ENCODE data around the gene TGOLN2.
"Not testable (repeated sequence)": the region's sequence is repeated elsewhere in the genome, so short reads cannot be mapped to it uniquely, and the experiment has no call there.

Gene TGOLN2

DNA sequence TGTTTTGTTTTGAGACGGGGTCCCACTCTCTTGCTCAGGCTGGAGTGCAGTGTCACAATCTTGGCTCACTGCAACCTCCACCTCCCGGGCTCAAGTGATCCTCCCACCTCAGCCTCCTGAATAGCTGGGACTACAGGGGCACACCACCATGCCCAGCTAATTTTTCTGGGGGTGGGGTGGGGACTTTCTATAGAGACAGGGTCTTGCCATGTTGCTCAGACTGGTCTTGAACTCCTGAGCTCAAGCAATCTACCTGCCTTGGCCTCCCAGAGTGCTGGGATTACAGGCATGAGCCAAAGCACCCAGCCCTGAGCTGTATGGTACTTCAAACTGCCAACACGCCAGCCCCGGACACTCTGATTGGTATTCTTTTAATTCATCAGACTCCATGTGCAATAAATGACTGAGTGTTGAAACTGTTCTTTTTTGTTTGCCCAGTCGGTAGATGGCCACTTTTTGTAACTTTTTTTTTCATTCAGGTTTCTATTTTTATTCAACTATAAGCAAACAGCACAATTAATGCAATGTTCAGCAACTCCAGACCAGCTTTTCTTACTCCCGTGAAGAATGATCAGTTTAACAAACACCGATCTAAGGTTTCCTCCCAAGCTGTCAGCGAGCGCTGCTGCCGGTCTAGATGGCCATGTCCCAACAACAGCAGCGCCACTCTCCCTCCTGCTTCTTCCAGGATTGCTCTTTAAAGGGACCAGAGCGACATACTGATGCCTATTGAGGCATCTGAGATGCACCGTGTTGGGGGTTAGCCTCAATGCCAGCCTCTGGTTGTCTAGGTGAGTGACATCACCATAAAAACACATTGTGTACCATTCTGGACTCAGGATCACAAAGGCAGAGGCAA is 12.5 kb upstream of the TGOLN2 start:
- DNase-seq (ENCODE audit: low spot score), result no peak

DNA sequence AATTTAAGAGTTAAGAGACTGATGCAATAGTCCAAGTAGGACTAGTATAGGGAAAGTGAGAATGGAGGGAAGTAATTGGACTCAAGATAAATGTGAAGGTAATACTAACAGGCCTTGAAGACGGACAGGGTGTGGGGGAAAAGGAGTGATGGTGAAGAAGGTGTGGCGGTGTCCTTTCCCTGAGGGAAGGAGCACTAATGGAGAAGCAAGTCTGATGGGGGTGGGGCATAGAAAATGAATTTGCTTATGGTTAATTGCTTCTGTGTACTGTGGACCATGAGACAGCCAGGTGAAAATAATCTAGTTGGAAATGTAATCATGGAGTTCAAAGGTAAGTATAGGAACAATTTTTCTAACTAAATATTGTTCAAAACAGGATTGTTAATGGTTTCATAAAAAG is 7.1 kb upstream of the TGOLN2 start:
- no peak for DNase-seq (ENCODE audit: low spot score)

DNA sequence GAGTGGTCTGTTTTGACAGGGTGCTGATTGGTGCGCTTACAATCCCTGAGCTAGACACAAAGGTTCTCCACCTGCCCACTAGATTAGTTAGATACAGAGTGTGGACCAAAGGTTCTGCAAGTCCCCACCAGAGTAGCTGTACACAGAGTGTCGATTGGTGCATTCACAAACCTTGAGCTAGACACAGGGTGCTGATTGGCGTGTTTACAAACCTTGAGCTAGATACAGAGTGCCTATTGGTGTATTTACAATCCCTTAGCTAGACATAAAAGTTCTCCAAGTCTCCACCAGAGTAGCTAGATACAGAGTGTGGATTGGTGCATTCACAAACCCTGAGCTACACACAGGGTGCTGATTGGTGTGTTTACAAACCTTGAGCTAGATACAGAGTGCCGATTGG is 6.1 kb upstream of the TGOLN2 start:
- not testable (repeated sequence) for DNase-seq (ENCODE audit: low spot score)

DNA sequence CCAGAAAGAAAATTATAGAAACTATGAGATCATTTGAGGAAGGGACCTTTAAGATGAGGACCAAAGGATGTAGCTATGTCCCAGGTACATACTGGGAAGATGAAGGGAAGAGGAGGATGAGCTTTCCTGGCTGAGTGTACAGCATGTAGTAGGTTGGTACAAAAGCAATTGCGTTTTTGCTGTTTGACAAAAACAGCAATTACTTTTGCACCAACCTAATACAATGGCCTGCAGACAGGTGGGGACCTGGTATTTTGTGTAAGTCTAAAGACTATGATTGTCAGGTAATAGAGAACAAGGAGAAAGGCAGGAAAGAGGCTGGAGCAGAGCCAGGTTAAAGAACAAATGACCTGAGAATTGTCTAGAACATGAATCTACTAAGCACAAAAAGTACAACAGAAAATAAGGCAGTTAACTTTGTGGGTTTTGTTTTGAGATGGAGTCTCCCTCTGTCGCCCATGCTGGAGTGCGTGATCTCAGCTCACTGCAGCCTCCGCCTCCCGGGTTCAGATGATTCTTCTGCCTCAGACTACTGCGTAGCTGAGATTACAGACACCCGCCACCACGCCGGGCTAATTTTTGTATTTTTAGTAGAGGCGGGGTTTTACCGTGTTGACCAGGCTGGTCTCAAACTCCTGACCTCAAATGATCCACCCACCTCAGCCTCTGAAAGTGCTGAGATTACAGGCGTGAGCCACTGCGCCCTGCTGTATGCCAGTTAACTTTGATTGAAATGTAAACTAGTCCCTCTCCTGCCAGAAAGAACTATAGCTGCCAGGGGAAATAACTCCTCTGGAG is 3.2 kb upstream of the TGOLN2 start:
- DNase-seq (ENCODE audit: low spot score), result no peak

DNA sequence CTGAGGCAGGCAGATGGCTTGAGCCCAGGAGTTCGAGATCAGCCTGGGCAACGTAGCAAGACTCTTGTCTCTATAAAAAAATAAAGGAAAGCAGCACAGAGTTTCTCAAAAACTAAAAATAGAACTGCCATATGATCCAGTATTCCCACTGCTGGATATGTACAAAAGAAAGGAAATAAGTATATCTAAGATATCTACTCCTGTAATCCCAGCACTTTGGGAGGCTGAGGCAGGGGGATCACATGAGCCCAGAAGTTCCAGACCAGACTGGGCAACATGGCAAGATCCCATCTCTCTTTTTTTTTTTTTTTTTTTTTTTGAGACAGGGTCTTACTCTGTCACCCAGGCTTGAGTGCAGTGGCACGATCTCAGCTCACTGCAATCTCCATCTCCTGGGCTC is 1.9 kb upstream of the TGOLN2 start:
- DNase-seq (ENCODE audit: low spot score), result not testable (repeated sequence)

DNA sequence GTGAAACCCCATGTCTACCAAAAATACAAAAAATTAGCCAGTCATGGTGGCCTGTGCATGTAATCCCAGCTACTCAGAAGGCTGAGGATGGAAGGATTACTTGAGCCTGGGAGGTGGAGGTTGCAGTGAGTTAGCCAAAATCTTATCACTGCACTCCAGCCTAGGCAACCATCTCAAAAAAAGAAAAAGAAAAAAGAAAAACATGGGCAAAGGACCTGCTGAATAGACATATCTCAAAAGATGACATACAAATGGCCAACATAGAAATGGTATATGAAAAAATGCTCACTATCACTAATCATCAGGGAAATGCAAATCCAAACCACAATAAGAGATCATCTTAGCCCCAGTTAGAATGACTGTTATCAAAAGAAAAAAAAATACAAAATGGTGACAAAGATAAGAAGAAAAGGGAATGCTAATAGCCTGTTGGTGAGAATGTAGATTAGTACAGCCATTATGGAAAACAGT is 1.4 kb upstream of the TGOLN2 start:
- DNase-seq (ENCODE audit: low spot score), result no peak

DNA sequence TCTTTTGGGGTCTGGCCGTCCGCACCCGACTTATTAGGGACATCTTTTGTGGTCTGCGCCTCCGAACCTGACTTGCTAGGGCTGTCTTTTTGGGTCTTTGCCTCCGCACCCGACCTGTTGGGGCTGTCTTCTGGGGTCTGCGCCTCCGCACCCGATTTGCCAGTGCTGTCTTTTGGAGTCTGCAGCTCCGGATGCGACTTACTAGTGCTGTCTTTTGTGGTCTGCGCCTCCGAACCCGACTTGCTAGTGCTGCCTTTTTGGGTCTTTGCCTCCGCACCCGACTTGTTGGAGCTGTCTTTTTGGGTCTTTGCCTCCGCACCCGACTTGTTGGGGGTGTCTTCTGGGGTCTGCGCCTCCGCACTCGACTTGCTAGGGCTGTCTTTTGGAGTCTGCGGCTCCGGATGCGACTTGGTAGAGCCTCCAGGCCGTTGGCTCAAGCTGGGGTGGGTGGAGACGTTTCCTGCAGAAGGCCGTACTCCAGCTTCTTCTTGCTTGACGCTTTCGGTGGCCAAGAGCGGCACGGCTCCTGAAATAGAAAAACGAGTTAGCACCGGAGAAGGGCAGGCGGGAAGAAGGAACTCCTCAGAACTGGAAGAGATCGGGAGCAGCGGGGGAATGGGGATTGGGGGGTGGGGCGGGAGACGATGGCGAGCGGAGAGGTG is 498 bp downstream of the TGOLN2 start:
- peak; percentile 45 for DNase-seq (ENCODE audit: low spot score)

DNA sequence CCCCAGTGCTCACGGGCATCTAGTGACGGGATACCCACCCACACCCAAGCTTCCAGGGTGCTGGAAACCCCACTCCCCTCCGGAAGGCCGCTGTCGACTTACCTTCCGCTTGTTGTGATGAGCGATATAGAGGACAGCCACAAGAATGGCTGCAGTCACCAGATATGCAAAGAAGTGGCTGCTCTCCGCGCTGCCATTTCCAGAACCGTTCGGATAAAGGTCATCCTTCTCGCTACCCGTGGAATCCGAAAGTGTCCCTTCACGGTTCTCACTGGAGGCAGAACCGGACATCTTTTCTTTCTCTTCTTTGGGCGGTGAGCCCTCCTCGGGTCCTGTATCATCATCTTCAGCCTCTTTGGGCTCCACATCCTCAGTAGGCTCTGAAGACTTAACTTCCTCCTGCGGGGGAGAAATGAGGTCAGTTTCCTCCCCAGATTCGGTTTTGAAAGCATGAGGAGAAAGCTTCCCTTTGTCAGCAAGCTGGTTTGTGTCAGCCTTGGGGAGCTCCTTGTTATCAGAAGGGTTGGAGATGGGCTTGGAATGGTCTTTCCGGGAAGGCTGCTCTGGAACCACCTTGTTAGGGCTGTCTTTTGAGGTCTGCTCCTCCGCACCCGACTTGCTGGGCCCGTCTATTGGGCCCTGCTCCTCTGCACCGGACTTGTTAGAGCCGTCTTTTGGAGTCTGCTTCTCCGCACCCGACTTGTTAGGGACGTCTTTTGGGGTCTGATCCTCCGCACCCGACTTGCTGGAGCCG is 1.2 kb downstream of the TGOLN2 start:
- DNase-seq (ENCODE audit: low spot score), result peak; percentile 57

DNA sequence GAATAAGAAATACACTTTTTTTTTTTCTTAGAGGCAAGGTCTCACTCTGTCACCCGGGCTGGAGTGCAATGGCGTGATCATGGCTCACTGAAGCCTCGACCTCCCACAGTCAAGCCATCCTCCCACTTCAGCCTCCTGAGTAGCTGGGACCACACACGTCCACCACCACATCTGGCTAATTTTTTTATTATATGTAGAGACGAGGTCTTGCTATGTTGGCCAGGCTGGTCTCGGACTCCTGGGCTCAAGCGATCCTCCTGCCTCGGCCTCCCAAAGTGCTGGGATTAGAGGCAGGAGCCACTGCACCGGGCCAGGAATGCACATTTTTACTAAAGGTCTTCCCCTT is 2.4 kb downstream of the TGOLN2 start:
- DNase-seq (ENCODE audit: low spot score), result no peak

DNA sequence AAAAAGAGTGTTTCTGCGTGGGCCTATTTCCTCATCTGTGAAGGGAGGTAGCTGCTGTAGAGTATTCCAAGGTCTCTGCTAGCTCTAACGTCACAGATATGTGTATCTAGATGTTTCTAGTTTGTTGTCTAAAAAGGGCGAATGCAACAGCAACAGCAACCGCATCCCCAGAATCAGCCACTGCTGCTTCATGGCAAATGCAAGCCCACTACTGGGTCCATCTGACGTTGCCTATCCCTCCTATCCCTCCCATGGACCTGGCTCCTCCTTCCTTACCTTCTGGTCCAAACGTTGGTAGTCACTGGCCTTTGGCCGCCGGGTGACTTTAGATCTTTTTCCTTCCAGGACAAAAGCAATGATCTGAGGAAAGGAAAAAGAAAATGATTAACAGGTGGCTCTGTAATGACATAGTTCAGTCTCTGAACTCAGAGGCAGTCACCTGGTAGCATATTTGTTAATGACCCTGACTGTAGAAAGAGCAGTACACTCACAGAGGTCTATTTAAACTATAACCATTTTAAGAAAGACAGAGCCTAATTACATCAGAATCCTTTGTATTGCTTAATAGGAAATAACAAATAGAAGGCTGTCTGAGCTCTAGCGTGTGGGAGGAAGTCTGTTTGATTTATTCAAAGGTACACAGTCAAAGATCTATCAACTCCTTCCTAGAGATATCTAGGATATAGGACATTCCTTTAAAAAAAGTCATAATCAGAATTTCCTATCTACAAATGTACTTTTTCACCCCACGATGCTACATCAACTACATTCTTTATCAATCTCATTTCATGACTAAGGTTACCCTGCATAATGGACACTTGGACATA is 2.9 kb downstream of the TGOLN2 start:
- DNase-seq (ENCODE audit: low spot score), result no peak

DNA sequence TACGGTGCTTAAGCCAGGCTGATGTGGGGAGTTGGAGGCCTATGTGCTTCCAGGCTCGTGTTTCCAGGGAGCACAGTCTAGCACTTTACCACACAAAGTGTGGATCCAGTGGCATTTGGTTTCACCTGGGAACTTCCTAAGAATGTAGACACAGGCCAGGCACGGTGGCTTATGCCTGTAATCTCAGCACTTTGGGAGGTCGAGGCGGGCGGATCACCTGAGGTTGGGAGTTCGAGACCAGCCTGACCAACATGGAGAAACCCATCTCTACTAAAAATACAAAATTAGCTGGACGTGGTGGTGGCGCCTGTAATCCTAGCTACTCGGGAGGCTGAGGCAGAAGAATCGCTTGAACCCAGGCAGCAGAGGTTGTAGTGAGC is 3.8 kb downstream of the TGOLN2 start:
- not testable (repeated sequence) for DNase-seq (ENCODE audit: low spot score)

DNA sequence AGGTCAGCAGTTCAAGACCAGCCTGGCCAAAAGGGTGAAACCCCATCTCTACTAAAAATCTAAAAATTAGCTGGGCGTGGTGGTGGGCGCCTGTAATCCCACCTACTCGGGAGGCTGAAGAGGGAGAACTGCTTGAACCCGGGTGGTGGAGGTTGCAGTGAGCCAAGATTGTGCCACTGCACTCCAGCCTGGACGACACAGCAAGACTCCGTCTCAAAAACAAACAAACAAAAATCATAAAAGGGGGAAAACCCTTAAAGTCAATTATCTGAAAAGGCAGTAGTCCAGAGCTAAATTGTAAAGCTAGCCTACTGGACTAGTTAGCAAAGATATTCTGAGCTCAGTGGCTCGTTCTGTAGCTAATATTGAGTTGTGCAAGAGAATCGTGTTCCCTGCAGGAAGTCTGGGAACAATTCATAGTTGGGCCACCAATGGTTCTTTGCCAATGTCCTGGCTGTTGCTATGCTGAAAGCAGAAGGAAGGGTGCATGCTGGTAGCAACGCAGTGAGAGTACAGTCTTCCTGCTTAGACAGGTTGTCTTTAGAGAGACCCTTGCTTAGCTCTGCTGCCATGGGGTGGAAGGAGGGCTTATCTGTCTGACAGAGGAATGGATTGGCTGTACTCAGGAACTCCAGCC is 4.3 kb downstream of the TGOLN2 start:
- DNase-seq (ENCODE audit: low spot score), result no peak

DNA sequence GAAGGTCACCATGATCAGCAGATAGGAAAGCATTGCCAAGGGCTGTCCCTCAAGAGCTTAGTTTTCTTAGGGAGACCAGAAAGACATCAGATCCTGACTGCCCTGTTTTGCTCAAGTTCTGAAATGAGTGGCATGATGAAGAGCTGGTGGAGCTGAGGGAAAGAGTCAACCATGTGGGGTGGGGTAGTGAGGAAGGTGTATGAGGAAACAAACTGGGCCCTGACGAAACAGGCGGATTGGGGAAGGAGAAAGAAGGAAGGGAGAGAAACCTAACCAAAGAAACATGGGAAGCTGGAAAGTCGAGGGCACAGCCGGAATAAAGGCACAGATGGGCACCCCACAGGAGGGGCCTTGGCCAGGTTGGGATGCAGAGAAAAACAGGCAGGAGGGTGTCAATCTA is 8.0 kb downstream of the TGOLN2 start:
- no peak for DNase-seq (ENCODE audit: low spot score)

DNA sequence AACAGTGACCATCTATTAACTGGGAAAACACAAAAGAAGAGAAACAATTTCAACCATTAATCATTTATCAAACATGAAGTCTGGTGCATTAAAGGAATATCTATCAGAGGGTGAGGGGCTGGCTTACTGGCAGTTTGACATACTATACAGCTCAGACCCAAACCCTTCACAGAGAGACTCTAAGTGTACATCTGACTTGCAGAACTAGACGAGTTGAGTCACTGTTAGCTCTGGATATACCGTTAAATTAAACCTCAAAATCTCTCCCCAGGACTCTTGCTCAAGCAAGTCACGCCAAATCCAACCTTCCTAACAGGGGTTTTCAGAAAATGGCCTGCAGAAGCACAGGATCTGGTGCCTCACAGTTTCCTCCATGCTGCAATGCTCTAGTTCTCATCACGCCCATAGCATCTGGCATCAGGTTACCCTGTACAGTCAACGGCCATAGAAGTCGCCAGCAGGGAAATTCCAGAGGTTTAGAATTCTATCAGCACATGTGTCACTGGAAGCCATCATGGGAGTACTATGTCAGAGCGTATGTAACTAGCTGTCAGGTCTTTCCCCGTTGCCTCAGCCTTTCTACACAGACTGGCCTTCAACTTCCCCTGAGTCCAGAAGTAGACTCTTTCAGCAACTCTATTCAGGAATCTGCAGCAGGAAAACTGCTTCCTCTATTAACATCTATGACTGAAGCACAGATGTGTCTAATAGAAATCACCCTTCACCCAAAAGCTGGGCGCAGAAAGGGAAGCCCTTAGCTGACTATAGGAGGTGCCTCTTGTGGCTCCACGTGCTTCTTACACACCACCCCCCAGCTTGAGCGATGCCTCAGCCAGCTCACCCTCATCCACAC is 9.3 kb downstream of the TGOLN2 start:
- peak; percentile 12 for DNase-seq (ENCODE audit: low spot score)

DNA sequence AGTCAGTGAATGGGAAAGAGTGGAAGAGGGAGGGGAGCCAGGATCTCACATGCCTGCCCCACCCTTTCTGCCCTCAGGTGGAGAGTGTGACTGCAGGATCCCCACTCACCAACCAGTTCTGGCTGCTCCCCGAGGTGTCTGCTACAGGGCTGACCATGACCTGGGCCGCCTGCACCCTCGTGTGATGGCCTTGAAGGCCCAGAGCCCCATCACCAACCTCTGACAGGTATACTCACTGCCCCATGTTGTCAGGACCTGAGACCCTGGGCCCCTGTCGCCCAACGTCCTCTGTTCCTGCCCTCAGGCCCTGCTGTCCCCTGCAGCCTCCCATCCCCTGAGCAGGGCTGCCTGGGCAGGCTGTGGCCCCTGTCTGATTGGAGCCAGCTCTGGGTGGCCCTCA is 11.9 kb downstream of the TGOLN2 start:
- not testable (repeated sequence) for DNase-seq (ENCODE audit: low spot score)

DNA sequence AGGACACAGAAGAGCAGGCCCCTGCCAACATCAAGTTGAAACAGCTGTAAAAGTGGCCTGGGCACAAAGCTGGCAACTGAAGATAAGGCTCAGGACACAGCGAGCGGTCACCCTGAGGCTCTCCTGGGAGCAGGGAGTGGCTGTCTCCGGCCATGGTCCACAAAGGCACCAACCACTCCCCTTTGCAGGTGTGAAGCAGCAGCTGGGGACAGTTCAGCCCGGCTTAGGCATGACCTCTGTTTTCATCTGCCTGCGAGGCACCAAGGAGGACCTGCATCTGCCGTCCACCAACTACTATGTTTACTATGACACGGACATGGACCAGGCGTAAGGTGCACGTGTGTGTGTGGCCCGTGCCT is 12.9 kb downstream of the TGOLN2 start:
- no peak for DNase-seq (ENCODE audit: low spot score)

DNA sequence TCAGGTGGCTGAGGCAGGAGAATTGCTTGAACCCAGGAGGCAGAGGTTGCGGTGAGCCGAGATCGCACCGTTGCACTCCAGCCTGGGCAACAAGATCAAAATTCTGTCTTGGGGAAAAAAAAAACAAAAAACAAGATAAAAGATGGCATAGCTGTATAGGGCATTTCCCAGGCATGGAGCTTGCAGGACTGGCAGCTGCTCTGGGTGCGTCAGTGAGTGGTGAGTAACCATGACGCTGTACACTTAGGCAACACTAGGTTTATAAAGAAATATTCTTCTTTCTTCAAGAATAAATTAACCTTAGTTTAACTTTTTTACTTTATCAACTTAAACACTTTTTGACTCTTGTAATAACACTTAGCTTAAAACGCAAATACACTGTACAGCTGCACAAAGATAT is 15.4 kb downstream of the TGOLN2 start:
- no peak for DNase-seq (ENCODE audit: low spot score)

DNA sequence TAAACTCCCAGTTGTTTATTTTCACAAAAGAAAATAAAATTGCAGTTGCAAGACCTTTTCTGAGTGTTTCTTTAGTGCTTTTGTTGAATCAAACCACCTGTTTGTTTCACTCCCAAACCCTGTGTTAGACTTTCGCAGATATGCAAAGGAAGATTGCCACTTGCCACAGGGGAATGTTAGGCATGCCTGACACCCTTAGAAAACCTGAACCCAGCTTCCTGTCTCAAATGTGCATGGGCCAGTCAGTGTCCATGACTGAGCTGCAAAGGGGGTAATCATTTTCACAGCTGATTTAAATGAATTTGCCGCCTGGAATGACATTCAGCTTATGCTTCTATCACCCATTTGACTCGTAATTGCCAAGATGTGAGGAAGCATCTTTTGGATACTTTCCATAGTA is 17.5 kb downstream of the TGOLN2 start:
- DNase-seq (ENCODE audit: low spot score), result no peak

DNA sequence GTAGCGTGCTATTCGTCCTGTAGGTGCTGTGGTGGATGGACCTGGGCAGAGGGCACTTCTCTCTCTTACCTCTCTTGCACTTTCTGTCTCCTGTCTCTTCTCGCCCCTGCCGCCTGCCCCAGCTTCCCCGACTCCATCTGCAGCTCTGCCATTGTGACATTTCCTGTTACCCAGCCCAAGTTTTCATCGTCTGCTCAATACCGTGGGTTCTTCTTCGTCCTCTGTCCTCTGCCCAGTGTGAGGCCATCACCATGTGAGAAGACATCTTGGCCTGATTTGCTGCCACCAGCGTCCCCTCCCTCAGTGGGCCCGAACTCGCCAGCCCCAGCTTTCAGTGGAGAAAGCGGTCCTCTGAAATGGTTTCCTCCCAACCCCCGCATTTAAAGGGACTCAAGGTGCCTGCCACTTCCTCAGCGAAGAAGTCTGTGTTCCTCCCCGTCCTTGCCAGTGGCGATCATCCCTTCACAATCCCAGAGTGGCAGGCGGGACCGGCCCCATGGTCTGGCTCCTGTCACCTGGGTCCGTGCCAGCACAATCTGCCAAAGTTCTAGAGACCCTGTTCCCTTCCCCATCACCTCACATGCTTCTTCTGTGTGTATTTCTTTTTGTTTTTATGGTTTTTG is 18.0 kb downstream of the TGOLN2 start:
- DNase-seq (ENCODE audit: low spot score), result peak; percentile 32

Data from CD4-positive, alpha-beta T cell treated with Interleukin-2 at 100 ng/mL for 4 hours (primary cell).